DND-41 (cell line): ENCODE results near the gene NNMT.

ENCODE experiments used
- CTCF ChIP-seq: IDR thresholded peaks from 2 replicates; pipeline ENCODE4 v1.5.1; 2012; ENCODE audit warnings: borderline replicate concordance, low read length, moderate library complexity, mild to moderate bottlenecking; ENCODE audit not compliant: poor library complexity, severe bottlenecking; ENCODE audit errors: extremely low read depth
- EZH2 ChIP-seq: IDR thresholded peaks from 3 replicates; pipeline ENCODE4 v1.6.1; 2012; ENCODE audit warnings: borderline replicate concordance, low read depth, mild to moderate bottlenecking, moderate library complexity, low read length, inconsistent platforms; ENCODE audit not compliant: severe bottlenecking

- no peak for TF ChIP-seq CTCF
- no peak for TF ChIP-seq EZH2
These were observed 66.8 kb downstream of the NNMT start for GRCh38 chr11:114362958-114363357.
